Activated CD8-positive, alpha-beta memory T cell treated with anti-CD3 and anti-CD28 coated beads, Interleukin-2, amount 10 ng/mL, durations not matched to agents 7 days and 5 days (primary cell): ENCODE measurements around the gene STK39. TPM values are rescaled to one million over a fixed set of nuclear protein-coding genes. Genes with fewer than 3 reads are reported as not detected.
"Not testable (repeated sequence)": the region's sequence is repeated elsewhere in the genome, so short reads cannot be mapped to it uniquely, and the experiment has no call there.

Experiments used
- ATAC-seq: fragments of 150-1000 bp; cut with Tn5 transposase; one replicate; pipeline ENCODE4 v1.10.0; 2021; ENCODE audit warnings: moderate library complexity
- CTCF ChIA-PET: fragments of 350-600 bp; sonication (Branson Sonifier 250); formaldehyde crosslinking; loops from one replicate; lab custom pipeline; 2021; ENCODE audit warnings: antibody characterized with exemption; lab: Charles Lee
- DNase-seq: peaks from one replicate; pipeline ENCODE4 v3.0.0-alpha.2; 2020
- H3K27ac Mint-ChIP-seq: one replicate; pipeline ENCODE4 v1.8.0; 2021; ENCODE audit warnings: mild to moderate bottlenecking, mixed read lengths
- H3K27me3 Mint-ChIP-seq: one replicate; pipeline ENCODE4 v1.8.0; 2021; ENCODE audit warnings: mixed read lengths
- H3K36me3 Mint-ChIP-seq: one replicate; pipeline ENCODE4 v1.8.0; 2021; ENCODE audit warnings: mild to moderate bottlenecking, mixed read lengths
- H3K4me1 Mint-ChIP-seq: one replicate; pipeline ENCODE4 v1.8.0; 2021; ENCODE audit warnings: mixed read lengths
- H3K4me3 Mint-ChIP-seq: one replicate; pipeline ENCODE4 v1.8.0; 2021; ENCODE audit warnings: mild to moderate bottlenecking, moderate library complexity, mixed read lengths
- H3K9me3 Mint-ChIP-seq: one replicate; pipeline ENCODE4 v1.8.0; 2022; ENCODE audit warnings: low read depth, mixed read lengths
- total RNA-seq, 2 experiments: library from RNA; stranded (reverse); gene quantifications; one replicate each; pipeline ENCODE4 v1.2.3, GENCODE V29; 2021

The STK39 gene
- total RNA-seq, 2 experiments from 2014 or later, result 29.4 to 35.7 TPM

GRCh38 chr2:168052773-168053172 is 194.6 kb downstream of the STK39 start:
- Mint-ChIP-seq H3K4me3 (no peak overlapping the region), H3K27me3 (no peaks in the 10 kb centered on the region), H3K4me1 (peaks cover 3% of the 10 kb centered on the region), H3K9me3 (no peaks in the 10 kb centered on the region), H3K27ac (no peak overlapping the region), H3K36me3 (peaks cover 5% of the 10 kb centered on the region)
- no peak for ATAC-seq
- CTCF ChIA-PET, result no interaction called here
- no peak for DNase-seq

GRCh38 chr2:168050377-168050776 is 197.0 kb downstream of the STK39 start:
- Mint-ChIP-seq H3K27me3 (no peaks in the 10 kb centered on the region), H3K27ac (no peak overlapping the region), H3K9me3 (no peaks in the 10 kb centered on the region), H3K4me1 (peaks cover 3% of the 10 kb centered on the region), H3K4me3 (no peak overlapping the region), H3K36me3 (peaks cover 7% of the 10 kb centered on the region)
- DNase-seq (no peak), ATAC-seq (no peak)
- CTCF ChIA-PET, result no interaction called here

- H3K9me3 Mint-ChIP-seq, result no peaks in the 10 kb centered on the region
- no peaks in the 10 kb centered on the region for H3K27me3 Mint-ChIP-seq
- CTCF ChIA-PET, result no interaction called here
- DNase-seq, result no peak
- peaks cover 8% of the 10 kb centered on the region for H3K36me3 Mint-ChIP-seq
- no peaks in the 10 kb centered on the region for H3K4me1 Mint-ChIP-seq
- no peak overlapping the region for H3K27ac Mint-ChIP-seq
- no peak overlapping the region for H3K4me3 Mint-ChIP-seq
- ATAC-seq, result no peak
Measured at GRCh38 chr2:168049609-168050008, 197.8 kb downstream of the STK39 start.

- peaks cover 8% of the 10 kb centered on the region for H3K36me3 Mint-ChIP-seq
- CTCF ChIA-PET, result no interaction called here
Measured at GRCh38 chr2:168047091-168047690, 200.2 kb downstream of the STK39 start.

DNA sequence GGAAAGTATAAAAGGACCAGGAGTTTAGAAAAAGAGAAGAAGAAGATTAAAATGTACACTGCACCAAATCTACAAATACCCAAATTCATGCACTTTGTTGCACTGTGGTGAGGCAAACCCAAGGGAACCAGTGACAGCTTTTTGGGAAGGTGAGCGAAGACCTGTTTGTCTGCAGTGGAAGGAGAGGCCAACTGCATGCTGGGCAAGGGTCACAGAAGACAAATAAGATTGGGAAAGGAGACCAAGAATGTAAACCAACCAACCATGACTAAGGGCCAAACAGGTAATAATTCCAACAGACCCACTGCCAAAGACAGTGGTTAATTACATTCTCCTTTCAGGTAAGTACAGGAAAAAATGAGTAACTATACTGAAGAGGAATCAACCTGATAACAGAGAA is 202.8 kb downstream of the STK39 start:
- H3K4me3 Mint-ChIP-seq, result no peak overlapping the region
- H3K4me1 Mint-ChIP-seq, result peaks cover 12% of the 10 kb centered on the region
- CTCF ChIA-PET, result no interaction called here
- H3K36me3 Mint-ChIP-seq, result peaks cover 10% of the 10 kb centered on the region
- no peaks in the 10 kb centered on the region for H3K9me3 Mint-ChIP-seq
- ATAC-seq (no peak), DNase-seq (no peak)
- no peaks in the 10 kb centered on the region for H3K27me3 Mint-ChIP-seq
- H3K27ac Mint-ChIP-seq, result no peak overlapping the region

More at GRCh38 chr2:168047091-168047690, 200.2 kb downstream of the STK39 start:
- Mint-ChIP-seq H3K27ac (no peak overlapping the region), H3K4me1 (peaks cover 1% of the 10 kb centered on the region), H3K9me3 (no peaks in the 10 kb centered on the region), H3K27me3 (no peaks in the 10 kb centered on the region), H3K4me3 (no peak overlapping the region)
- DNase-seq (no peak), ATAC-seq (no peak)

GRCh38 chr2:168044176-168044575 is 203.2 kb downstream of the STK39 start:
- ATAC-seq (no peak), DNase-seq (no peak)
- H3K4me3 Mint-ChIP-seq, result no peak overlapping the region
- H3K4me1 Mint-ChIP-seq, result peaks cover 12% of the 10 kb centered on the region
- H3K36me3 Mint-ChIP-seq, result peaks cover 10% of the 10 kb centered on the region
- no peaks in the 10 kb centered on the region for H3K9me3 Mint-ChIP-seq
- no peak overlapping the region for H3K27ac Mint-ChIP-seq
- CTCF ChIA-PET, result no interaction called here
- no peaks in the 10 kb centered on the region for H3K27me3 Mint-ChIP-seq

DNA sequence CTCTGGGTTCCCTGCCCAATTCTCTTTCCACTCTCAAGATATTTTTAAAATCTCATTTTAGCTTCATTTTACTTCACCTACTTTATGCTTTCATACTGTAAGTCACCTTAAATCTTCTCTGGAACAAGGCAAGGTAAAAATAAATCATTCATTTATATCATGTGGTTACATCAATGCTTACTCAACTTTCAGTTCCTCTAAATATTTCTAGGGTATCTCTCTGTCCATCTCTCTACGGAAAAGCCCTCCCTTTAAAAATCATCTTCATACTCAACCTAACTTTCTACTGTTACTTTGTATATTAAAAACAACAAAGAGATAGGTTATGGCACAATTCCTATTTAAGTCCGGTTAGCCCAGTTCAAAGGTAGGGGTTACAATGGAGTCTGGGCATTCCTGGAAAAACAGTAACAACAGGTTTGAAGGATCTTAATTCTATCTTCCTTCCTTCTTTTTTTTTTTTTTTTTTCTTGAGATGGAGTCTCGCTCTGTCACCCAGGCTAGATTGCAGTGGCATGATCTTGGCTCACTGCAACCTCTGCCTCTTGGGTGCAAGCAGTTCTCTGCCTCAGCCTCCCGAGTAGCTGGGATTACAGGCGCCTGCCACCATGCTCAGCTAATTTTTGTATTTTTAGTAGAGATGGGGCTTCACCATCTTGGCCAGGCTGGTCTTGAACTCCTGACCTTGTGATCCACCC is 205.1 kb downstream of the STK39 start:
- not testable (repeated sequence) for H3K36me3 Mint-ChIP-seq, H3K27me3 Mint-ChIP-seq, H3K27ac Mint-ChIP-seq, ATAC-seq, H3K4me3 Mint-ChIP-seq, H3K9me3 Mint-ChIP-seq, DNase-seq
- peaks cover 18% of the 10 kb centered on the region for H3K4me1 Mint-ChIP-seq
- CTCF ChIA-PET, result interaction anchor here (1.0 to 1.2 kb wide), 2 partner anchors 9 to 28 kb away, joined by 3 to 4 read pairs; no protein-coding TSS in a partner anchor

GRCh38 chr2:168039881-168040280 is 207.5 kb downstream of the STK39 start:
- Mint-ChIP-seq H3K9me3 (no peaks in the 10 kb centered on the region), H3K4me3 (no peak overlapping the region), H3K27me3 (no peaks in the 10 kb centered on the region), H3K27ac (no peak overlapping the region), H3K4me1 (peaks cover 31% of the 10 kb centered on the region), H3K36me3 (peaks cover 20% of the 10 kb centered on the region)
- CTCF ChIA-PET, result no interaction called here
- no peak for DNase-seq
- ATAC-seq, result peak; percentile 46

DNA sequence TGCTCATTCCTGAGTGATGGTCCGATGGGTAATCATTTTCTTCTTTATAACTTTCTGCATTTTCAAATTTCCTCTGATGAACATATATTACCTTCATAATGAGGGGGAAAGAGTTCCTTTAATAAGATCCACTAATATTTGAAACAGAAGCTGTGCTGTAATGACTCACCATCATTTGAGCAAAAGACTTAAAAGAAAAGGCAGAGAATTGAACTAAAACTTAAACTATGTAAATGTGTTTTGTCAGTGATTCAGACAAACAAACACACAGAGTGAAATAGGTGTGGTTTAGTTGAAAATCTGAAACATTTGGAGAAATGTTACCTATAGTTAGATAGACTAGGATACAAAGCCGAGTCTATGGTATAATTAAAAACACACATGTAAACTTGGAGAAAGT is 209.6 kb downstream of the STK39 start:
- H3K4me1 Mint-ChIP-seq, result peaks cover 31% of the 10 kb centered on the region
- no peaks in the 10 kb centered on the region for H3K9me3 Mint-ChIP-seq
- no peak overlapping the region for H3K27ac Mint-ChIP-seq
- H3K36me3 Mint-ChIP-seq, result peaks cover 22% of the 10 kb centered on the region
- DNase-seq (no peak), ATAC-seq (no peak)
- no peak overlapping the region for H3K4me3 Mint-ChIP-seq
- H3K27me3 Mint-ChIP-seq, result no peaks in the 10 kb centered on the region
- CTCF ChIA-PET, result no interaction called here

DNA sequence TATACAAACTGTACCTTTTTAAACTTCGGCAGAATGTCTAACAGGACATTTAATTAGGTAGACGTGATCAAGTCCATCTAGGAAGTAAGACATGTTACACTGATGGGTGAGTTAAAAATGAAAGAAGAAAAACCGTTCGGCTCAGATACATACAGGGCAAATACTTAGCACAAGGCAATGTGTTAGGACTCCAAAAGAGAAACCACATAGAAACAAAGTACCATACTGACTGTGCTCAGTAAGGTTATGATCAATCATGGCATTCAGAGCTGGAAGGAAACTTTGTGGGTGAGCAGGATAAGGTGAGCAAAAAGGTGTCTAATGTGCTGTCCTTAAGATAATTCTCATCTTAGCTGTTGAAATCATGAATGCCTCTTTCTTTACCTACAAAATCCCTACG is 211.9 kb downstream of the STK39 start:
- CTCF ChIA-PET, result no interaction called here
- peak overlapping the region; percentile 33 for H3K27ac Mint-ChIP-seq
- H3K4me1 Mint-ChIP-seq, result peaks cover 24% of the 10 kb centered on the region
- H3K4me3 Mint-ChIP-seq, result peak overlapping the region; percentile 16
- H3K27me3 Mint-ChIP-seq, result no peaks in the 10 kb centered on the region
- no peaks in the 10 kb centered on the region for H3K9me3 Mint-ChIP-seq
- ATAC-seq (peak; percentile 92), DNase-seq (no peak)
- peaks cover 24% of the 10 kb centered on the region for H3K36me3 Mint-ChIP-seq

DNA sequence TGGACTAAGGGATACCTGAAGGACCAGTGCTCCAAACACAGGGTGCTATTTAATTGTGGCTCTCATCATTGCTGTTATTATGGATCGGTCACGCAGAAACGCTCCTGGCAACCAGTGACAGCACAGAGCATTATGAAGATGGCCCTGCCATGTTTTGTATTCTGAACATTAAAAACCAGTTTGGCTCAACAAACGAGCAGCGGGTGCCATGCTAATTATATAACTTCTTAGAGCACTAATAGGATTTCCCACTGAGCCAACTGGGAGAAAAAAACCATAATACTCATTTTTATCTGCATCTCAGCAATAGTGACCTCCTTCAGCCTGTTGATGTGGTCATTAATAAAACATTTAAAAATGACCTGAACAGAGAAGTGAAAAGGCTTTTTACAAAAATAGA is 212.8 kb downstream of the STK39 start:
- DNase-seq (no peak), ATAC-seq (no peak)
- no peaks in the 10 kb centered on the region for H3K27me3 Mint-ChIP-seq
- CTCF ChIA-PET, result no interaction called here
- H3K4me3 Mint-ChIP-seq, result no peak overlapping the region
- H3K27ac Mint-ChIP-seq, result no peak overlapping the region
- peaks cover 20% of the 10 kb centered on the region for H3K4me1 Mint-ChIP-seq
- peaks cover 21% of the 10 kb centered on the region for H3K36me3 Mint-ChIP-seq
- no peaks in the 10 kb centered on the region for H3K9me3 Mint-ChIP-seq

DNA sequence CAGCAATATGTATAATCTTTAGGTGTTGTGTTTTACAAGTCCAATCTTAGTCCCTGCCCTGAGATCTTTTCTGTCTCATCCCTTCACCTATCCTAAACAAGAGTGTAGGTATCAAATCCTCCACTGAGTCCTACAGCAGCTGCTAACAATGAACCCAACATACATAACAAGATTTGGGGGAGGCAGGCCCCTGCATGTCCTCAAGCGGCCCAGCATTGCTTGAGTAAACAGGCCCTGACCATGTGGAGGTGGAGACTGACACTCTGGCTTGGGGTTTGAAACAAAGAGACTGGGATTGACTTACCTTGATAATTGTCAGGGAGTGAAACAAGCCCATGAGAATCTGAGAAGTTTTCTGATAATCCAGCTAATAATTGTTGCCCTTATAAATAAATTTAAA is 213.4 kb downstream of the STK39 start:
- H3K4me3 Mint-ChIP-seq, result no peak overlapping the region
- H3K36me3 Mint-ChIP-seq, result peaks cover 21% of the 10 kb centered on the region
- ATAC-seq (no peak), DNase-seq (no peak)
- H3K9me3 Mint-ChIP-seq, result no peaks in the 10 kb centered on the region
- peaks cover 20% of the 10 kb centered on the region for H3K4me1 Mint-ChIP-seq
- CTCF ChIA-PET, result no interaction called here
- H3K27me3 Mint-ChIP-seq, result no peaks in the 10 kb centered on the region
- no peak overlapping the region for H3K27ac Mint-ChIP-seq

GRCh38 chr2:168032091-168032490 is 215.3 kb downstream of the STK39 start:
- no peaks in the 10 kb centered on the region for H3K9me3 Mint-ChIP-seq
- no peak overlapping the region for H3K27ac Mint-ChIP-seq
- no peak overlapping the region for H3K4me3 Mint-ChIP-seq
- no peaks in the 10 kb centered on the region for H3K27me3 Mint-ChIP-seq
- CTCF ChIA-PET, result no interaction called here
- peaks cover 16% of the 10 kb centered on the region for H3K36me3 Mint-ChIP-seq
- ATAC-seq, result no peak
- no peak for DNase-seq
- peaks cover 12% of the 10 kb centered on the region for H3K4me1 Mint-ChIP-seq

- Mint-ChIP-seq H3K36me3 (peaks cover 12% of the 10 kb centered on the region), H3K27ac (no peak overlapping the region), H3K4me3 (no peak overlapping the region), H3K4me1 (peaks cover 6% of the 10 kb centered on the region), H3K9me3 (no peaks in the 10 kb centered on the region), H3K27me3 (no peaks in the 10 kb centered on the region)
- no peak for ATAC-seq
- CTCF ChIA-PET, result no interaction called here
- no peak for DNase-seq
Measured at GRCh38 chr2:168030862-168031624, 216.4 kb downstream of the STK39 start.
